NB4 (cell line): Measurements from ENCODE around the gene MDN1.

Experiments
- DNase-seq: peaks from one replicate; pipeline ENCODE4 v3.0.0; 2010; ENCODE audit warnings: low read depth
- H3K4me3 ChIP-seq: one replicate; pipeline ENCODE4 v1.5.1; 2011; ENCODE audit warnings: mild to moderate bottlenecking, low read depth, low read length, moderate library complexity
- MYC ChIP-seq: IDR thresholded peaks from 2 replicates; pipeline ENCODE4 v1.6.1; 2011; ENCODE audit warnings: low read depth, low read length
- POLR2A ChIP-seq: IDR thresholded peaks from 2 replicates; pipeline ENCODE4 v1.6.1; 2011; ENCODE audit warnings: mild to moderate bottlenecking; ENCODE audit not compliant: insufficient read length; ENCODE audit errors: extremely low read depth
- TF ChIP-seq, protein P1 (sequence below): IDR thresholded peaks from 2 replicates; pipeline ENCODE4 v1.6.1; 2011; ENCODE audit warnings: low read depth, low read length
- TF ChIP-seq, protein P2 (sequence below): IDR thresholded peaks from one replicate; pipeline ENCODE4 v1.5.1; 2012; ENCODE audit warnings: low read depth, low read length

Gene MDN1

DNA sequence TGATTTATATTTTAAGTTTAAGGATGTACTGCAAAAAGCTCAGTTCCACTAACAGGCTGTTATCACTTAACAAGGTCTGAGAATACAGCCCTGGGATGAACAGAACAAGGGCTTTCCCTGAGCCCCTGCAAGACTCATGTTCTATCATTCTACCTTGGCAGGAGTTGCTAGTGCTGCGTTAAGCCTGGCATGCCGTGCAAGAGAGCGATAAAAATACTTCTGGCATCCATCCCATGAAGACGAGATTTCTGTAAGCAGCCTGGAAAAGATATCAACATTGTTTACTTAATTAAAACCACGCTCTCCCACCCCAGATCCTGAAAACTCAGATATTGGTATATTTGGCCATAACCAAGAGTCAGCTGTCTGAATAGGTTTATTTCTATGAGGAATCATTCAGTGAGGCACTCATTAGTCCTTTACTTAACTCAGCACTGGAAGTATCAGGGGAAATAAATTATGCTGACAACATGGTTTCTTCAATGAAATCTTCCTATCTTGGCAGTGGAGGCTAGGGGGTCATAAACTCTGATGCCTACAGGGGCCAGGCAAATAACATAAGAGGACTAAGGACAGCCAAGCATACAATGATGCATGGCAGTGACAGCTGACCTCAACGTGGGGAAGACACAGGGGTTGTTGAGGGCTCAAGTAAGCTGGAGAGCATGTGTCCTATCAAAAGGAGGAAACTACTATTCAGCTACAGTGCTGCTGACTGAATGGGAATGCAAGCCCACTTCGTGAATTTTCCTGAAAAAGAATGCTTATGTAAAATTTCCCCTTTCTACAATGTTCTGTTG lies 143.4 kb downstream of the MDN1 start:
- TF ChIP-seq, protein P1, sequence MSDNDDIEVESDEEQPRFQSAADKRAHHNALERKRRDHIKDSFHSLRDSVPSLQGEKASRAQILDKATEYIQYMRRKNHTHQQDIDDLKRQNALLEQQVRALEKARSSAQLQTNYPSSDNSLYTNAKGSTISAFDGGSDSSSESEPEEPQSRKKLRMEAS = no peak
- TF ChIP-seq POLR2A (no peak), MYC (no peak)
- TF ChIP-seq, protein P2, sequence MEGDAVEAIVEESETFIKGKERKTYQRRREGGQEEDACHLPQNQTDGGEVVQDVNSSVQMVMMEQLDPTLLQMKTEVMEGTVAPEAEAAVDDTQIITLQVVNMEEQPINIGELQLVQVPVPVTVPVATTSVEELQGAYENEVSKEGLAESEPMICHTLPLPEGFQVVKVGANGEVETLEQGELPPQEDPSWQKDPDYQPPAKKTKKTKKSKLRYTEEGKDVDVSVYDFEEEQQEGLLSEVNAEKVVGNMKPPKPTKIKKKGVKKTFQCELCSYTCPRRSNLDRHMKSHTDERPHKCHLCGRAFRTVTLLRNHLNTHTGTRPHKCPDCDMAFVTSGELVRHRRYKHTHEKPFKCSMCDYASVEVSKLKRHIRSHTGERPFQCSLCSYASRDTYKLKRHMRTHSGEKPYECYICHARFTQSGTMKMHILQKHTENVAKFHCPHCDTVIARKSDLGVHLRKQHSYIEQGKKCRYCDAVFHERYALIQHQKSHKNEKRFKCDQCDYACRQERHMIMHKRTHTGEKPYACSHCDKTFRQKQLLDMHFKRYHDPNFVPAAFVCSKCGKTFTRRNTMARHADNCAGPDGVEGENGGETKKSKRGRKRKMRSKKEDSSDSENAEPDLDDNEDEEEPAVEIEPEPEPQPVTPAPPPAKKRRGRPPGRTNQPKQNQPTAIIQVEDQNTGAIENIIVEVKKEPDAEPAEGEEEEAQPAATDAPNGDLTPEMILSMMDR = no peak
- DNase-seq = no peak
- H3K4me3 ChIP-seq = no peak overlapping the region

- TF ChIP-seq MYC (no peak), POLR2A (no peak)
- TF ChIP-seq, protein P1 = no peak
- TF ChIP-seq, protein P2 = no peak
- no peak for DNase-seq
- no peak overlapping the region for H3K4me3 ChIP-seq
These were observed 148.5 kb downstream of the MDN1 start for GRCh38 chr6:89670935-89671565.

GRCh38 chr6:89669002-89669401 lies 150.6 kb downstream of the MDN1 start:
- H3K4me3 ChIP-seq = no peak overlapping the region
- no peak for DNase-seq
- no peak for TF ChIP-seq MYC
- TF ChIP-seq, protein P2 = no peak
- TF ChIP-seq, protein P1 = no peak
- TF ChIP-seq POLR2A = no peak

- H3K4me3 ChIP-seq = no peak overlapping the region
- DNase-seq = no peak
- TF ChIP-seq MYC (no peak), POLR2A (no peak)
- TF ChIP-seq, protein P1 = no peak
- TF ChIP-seq, protein P2 = no peak
These were observed 151.6 kb downstream of the MDN1 start for GRCh38 chr6:89667872-89668556.

GRCh38 chr6:89662659-89663223 lies 156.9 kb downstream of the MDN1 start:
- no peak for DNase-seq
- H3K4me3 ChIP-seq = no peak overlapping the region
- TF ChIP-seq MYC (no peak), POLR2A (no peak)
- TF ChIP-seq, protein P1 = no peak
- TF ChIP-seq, protein P2 = no peak
